Cortex of kidney (tissue), 1 donor: ENCODE measurements around the gene CCDC30.

ENCODE experiments used
- DNase-seq: peaks from one replicate; lab custom pipeline; 2025; lab: John Stamatoyannopoulos, UW

Gene CCDC30

GRCh38 chr1:42692461-42692860 is 229.4 kb downstream of the CCDC30 start:
- DNase-seq = no peak

GRCh38 chr1:42692911-42693310 is 229.8 kb downstream of the CCDC30 start:
- DNase-seq = no peak

DNA sequence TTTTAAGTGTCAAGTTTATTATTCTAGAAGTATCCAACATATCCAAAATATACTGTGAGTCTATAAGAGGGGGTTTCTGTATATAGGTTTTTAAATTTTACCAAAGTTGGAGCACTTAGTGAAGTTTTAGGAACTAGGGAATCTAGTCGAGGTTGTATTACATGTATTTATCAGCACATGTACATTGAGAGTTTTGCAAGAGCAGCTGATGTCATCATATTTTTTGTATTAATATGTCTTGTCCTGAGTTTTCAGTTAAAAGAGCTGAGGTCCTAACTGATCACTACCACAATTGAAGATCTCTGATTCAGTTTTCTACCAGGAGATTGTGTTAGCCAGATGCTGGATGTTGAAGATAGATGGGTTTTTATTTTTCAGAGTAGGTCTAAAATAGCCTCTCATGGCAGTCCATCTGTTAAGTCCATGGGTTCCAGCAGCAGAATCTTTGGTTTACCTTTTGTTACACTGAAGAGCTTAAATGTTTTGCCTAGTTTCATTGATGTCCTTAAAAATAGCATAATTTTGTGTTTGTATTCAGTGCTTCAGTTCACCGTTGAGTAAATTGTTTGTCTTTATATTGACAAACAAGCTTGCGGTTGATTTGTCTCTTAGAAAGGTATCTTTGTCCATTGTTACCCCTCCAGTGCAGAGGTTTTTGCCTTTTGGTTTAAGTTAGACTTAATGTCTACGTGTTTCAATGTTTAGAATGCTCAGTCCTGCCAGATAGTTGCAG is 235.2 kb downstream of the CCDC30 start:
- DNase-seq = no peak

DNA sequence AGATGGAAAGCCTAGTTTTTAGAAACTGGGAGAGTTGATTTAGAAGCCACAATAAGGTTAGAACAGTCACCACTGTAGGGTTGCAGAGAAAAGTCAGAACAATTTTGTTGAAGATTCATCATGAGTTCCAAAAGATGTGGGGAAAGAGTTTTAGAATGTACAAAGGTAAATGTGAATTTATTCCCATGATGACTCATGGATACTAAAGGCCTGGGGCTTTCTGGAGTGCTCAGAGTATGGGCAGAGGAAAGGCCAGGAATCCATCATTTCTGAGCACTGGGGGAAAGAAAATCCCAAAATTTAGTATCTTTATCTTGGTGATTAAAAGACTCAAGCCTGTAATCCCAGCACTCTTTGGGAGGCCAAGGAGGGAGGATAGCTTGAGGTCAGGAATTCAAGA is 236.9 kb downstream of the CCDC30 start:
- no peak for DNase-seq

GRCh38 chr1:42703888-42704464 is 240.9 kb downstream of the CCDC30 start:
- no peak for DNase-seq
